CD4-positive, alpha-beta T cell treated with Interleukin-12 subunit alpha and Interleukin-12 subunit beta, for 1 hour (primary cell): Measurements from ENCODE around the gene RPS6KB1.
"Not testable (repeated sequence)": the region's sequence is repeated elsewhere in the genome, so short reads cannot be mapped to it uniquely, and the experiment has no call there.

Experiments used
- DNase-seq: peaks from one replicate; pipeline ENCODE4 v3.0.0-alpha.2; 2020

The RPS6KB1 gene

GRCh38 chr17:59947310-59947709 lies 54.4 kb downstream of the RPS6KB1 start:
- not testable (repeated sequence) for DNase-seq

- DNase-seq, result no peak
Measured at GRCh38 chr17:59950049-59950448, 57.1 kb downstream of the RPS6KB1 start.

- no peak for DNase-seq
Measured at GRCh38 chr17:59954856-59955255, 61.9 kb downstream of the RPS6KB1 start.

GRCh38 chr17:59959574-59959973 lies 66.7 kb downstream of the RPS6KB1 start:
- not testable (repeated sequence) for DNase-seq

- DNase-seq, result no peak
Measured at GRCh38 chr17:59962739-59963318, 69.9 kb downstream of the RPS6KB1 start.

- DNase-seq, result peak; percentile 54
Measured at GRCh38 chr17:59963738-59964481, 71.0 kb downstream of the RPS6KB1 start.

GRCh38 chr17:59964482-59965328 lies 71.8 kb downstream of the RPS6KB1 start, which contains the start of gene RNFT1:
RNFT1 (minus strand) TSS chr17:59964740; CDS start chr17:59964663, 77 bp downstream.
- DNase-seq, result peak; percentile 91

- DNase-seq, result not testable (repeated sequence)
Measured at GRCh38 chr17:59971771-59972170, 78.8 kb downstream of the RPS6KB1 start.

- DNase-seq, result no peak
Measured at GRCh38 chr17:59972778-59973177, 79.9 kb downstream of the RPS6KB1 start.

GRCh38 chr17:59973483-59973882 lies 80.6 kb downstream of the RPS6KB1 start:
- not testable (repeated sequence) for DNase-seq

GRCh38 chr17:59975166-59975565 lies 82.2 kb downstream of the RPS6KB1 start:
- not testable (repeated sequence) for DNase-seq

- DNase-seq, result not testable (repeated sequence)
Measured at GRCh38 chr17:59996608-59997007, 103.7 kb downstream of the RPS6KB1 start.
